HepG2 (cell line): ENCODE data around the gene NUP54. TPM values are rescaled to one million over a fixed set of nuclear protein-coding genes. Genes with fewer than 3 reads are reported as not detected.

Experiments
- ARID2 ChIP-seq: sonication (generic); formaldehyde crosslinking; IDR thresholded peaks from 2 replicates; pipeline ENCODE4 v1.8.1; 2022; ENCODE audit warnings: mild to moderate bottlenecking, missing genetic modification reagents, borderline replicate concordance
- ARNTL ChIP-seq: sonication (generic); formaldehyde crosslinking; IDR thresholded peaks from 2 replicates; pipeline ENCODE4 v1.4.0; 2020; ENCODE audit warnings: mild to moderate bottlenecking, missing genetic modification reagents
- CHCHD3 ChIP-seq: sonication (generic); formaldehyde crosslinking; IDR thresholded peaks from 2 replicates; pipeline ENCODE4 v1.8.0; 2022; ENCODE audit warnings: mild to moderate bottlenecking, missing genetic modification reagents, moderate library complexity
- DDIT3 ChIP-seq: sonication (generic); formaldehyde crosslinking; IDR thresholded peaks from 2 replicates; pipeline ENCODE4 v1.4.0; 2020; ENCODE audit warnings: mild to moderate bottlenecking, missing genetic modification reagents
- FOXJ3 ChIP-seq: sonication (generic); formaldehyde crosslinking; IDR thresholded peaks from 2 replicates; pipeline ENCODE4 v1.4.0; 2020; ENCODE audit warnings: missing genetic modification reagents, mild to moderate bottlenecking, borderline replicate concordance
- GFI1 ChIP-seq: sonication (generic); formaldehyde crosslinking; IDR thresholded peaks from 2 replicates; pipeline ENCODE4 v1.5.0; 2020; ENCODE audit warnings: missing genetic modification reagents, mild to moderate bottlenecking, borderline replicate concordance
- KMT2B ChIP-seq: IDR thresholded peaks from 2 replicates; pipeline ENCODE4 v1.6.1; 2016; ENCODE audit warnings: missing genetic modification reagents, missing compliant biosample characterization
- MAZ ChIP-seq, 2 experiments: sonication (generic) in 1 of 2; formaldehyde crosslinking in 1 of 2; IDR thresholded peaks; 2 replicates each; pipeline versions ENCODE4 v1.5.0 to v1.6.1; 2012 to 2020; ENCODE audit warnings: low read depth in 2 of 2, mild to moderate bottlenecking in 2 of 2, borderline replicate concordance in 1 of 2, improper control_type of control experiment in 1 of 2, low read length in 1 of 2, missing genetic modification reagents in 1 of 2, moderate library complexity in 1 of 2
- MTA1 ChIP-seq: sonication (generic); formaldehyde crosslinking; IDR thresholded peaks from 2 replicates; pipeline ENCODE4 v1.4.0; 2020; ENCODE audit warnings: missing genetic modification reagents, mild to moderate bottlenecking, borderline replicate concordance
- RARA ChIP-seq: IDR thresholded peaks from 2 replicates; pipeline ENCODE4 v1.6.1; 2016; ENCODE audit warnings: missing genetic modification reagents, missing compliant biosample characterization
- RARG ChIP-seq: sonication (generic); formaldehyde crosslinking; IDR thresholded peaks from 2 replicates; pipeline ENCODE4 v1.4.0; 2020; ENCODE audit warnings: low read depth, mild to moderate bottlenecking, missing genetic modification reagents
- SMAD3 ChIP-seq: sonication (generic); formaldehyde crosslinking; IDR thresholded peaks from 2 replicates; pipeline ENCODE4 v1.4.0; 2020; ENCODE audit warnings: missing genetic modification reagents
- SMARCC2 ChIP-seq: fragments of 450-650 bp; IDR thresholded peaks from 2 replicates; pipeline ENCODE4 v1.6.1; 2017; ENCODE audit warnings: antibody characterized with exemption, mild to moderate bottlenecking
- SOX6 ChIP-seq, 2 experiments: fragments of 450-650 bp in 1 of 2; sonication (generic) in 1 of 2; formaldehyde crosslinking in 1 of 2; IDR thresholded peaks; 2 replicates each; pipeline versions ENCODE4 v1.4.0 to v1.6.1; 2017 to 2020; ENCODE audit warnings: antibody characterized with exemption in 1 of 2, mild to moderate bottlenecking in 1 of 2, missing genetic modification reagents in 1 of 2
- ZBTB33 ChIP-seq: sonication (generic); formaldehyde crosslinking; IDR thresholded peaks from 2 replicates; pipeline ENCODE4 v1.4.0; 2020; ENCODE audit warnings: missing genetic modification reagents
- ZBTB7B ChIP-seq: sonication (generic); formaldehyde crosslinking; IDR thresholded peaks from 2 replicates; pipeline ENCODE4 v1.4.0; 2020; ENCODE audit warnings: missing genetic modification reagents
- ZFP41 ChIP-seq: sonication (generic); formaldehyde crosslinking; IDR thresholded peaks from 2 replicates; pipeline ENCODE4 v1.4.0; 2020; ENCODE audit warnings: mild to moderate bottlenecking, missing genetic modification reagents, borderline replicate concordance
- ZFP82 ChIP-seq: sonication (generic); formaldehyde crosslinking; IDR thresholded peaks from 2 replicates; pipeline ENCODE4 v1.5.1; 2020; ENCODE audit warnings: mild to moderate bottlenecking, missing genetic modification reagents, borderline replicate concordance
- ZNF224 ChIP-seq: sonication (generic); formaldehyde crosslinking; IDR thresholded peaks from 2 replicates; pipeline ENCODE4 v1.5.0; 2020; ENCODE audit warnings: mild to moderate bottlenecking, missing genetic modification reagents
- ZNF251 ChIP-seq: sonication (generic); formaldehyde crosslinking; IDR thresholded peaks from 2 replicates; pipeline ENCODE4 v1.9.0; 2021; ENCODE audit warnings: mild to moderate bottlenecking, missing genetic modification reagents
- ZNF354B ChIP-seq: sonication (generic); formaldehyde crosslinking; IDR thresholded peaks from 2 replicates; pipeline ENCODE4 v1.8.0; 2022; ENCODE audit warnings: mild to moderate bottlenecking, missing genetic modification reagents
- ZNF501 ChIP-seq: sonication (generic); formaldehyde crosslinking; IDR thresholded peaks from 2 replicates; pipeline ENCODE4 v1.5.1; 2020; ENCODE audit warnings: mild to moderate bottlenecking, moderate library complexity, missing genetic modification reagents
- ZNF619 ChIP-seq: sonication (generic); formaldehyde crosslinking; IDR thresholded peaks from 2 replicates; pipeline ENCODE4 v1.4.0; 2020; ENCODE audit warnings: mild to moderate bottlenecking, missing genetic modification reagents
- ZNF639 ChIP-seq: conservative IDR thresholded peaks from 2 replicates; pipeline ENCODE4 v1.6.1; 2018; ENCODE audit warnings: missing genetic modification reagents
- ZNF75D ChIP-seq: sonication (generic); formaldehyde crosslinking; IDR thresholded peaks from 2 replicates; pipeline ENCODE4 v1.8.1; 2023; ENCODE audit warnings: missing genetic modification reagents, mild to moderate bottlenecking, borderline replicate concordance
- ZNF850 ChIP-seq: sonication (generic); formaldehyde crosslinking; conservative IDR thresholded peaks from 2 replicates; pipeline ENCODE4 v1.9.0; 2021; ENCODE audit warnings: mild to moderate bottlenecking, missing genetic modification reagents
- polyA plus RNA-seq, 8 experiments: library from polyadenylated mRNA; depleted of rRNA in 3 of 8; stranded (reverse) in 7 of 8; unstranded in 1 of 8; fragments of >200 nt; fragmentation: Illumina TruSeq in 4 of 8; extraction: Trizol in 4 of 8; gene quantifications; 2 replicates each; pipeline versions ENCODE4 v1.2.1 to v1.2.3, GENCODE V29; 2011 to 2016; ENCODE audit warnings: low read depth in 4 of 8, missing spikeins in 1 of 8, mixed read lengths in 1 of 8; ENCODE audit not compliant: insufficient read depth in 1 of 8
- total RNA-seq, 5 experiments: library from RNA; depleted of rRNA; stranded (reverse); fragments of >200 nt; fragmentation: Illumina TruSeq; extraction: Trizol; gene quantifications; 2 replicates each; pipeline ENCODE4 v1.2.3, GENCODE V29; 2016; ENCODE audit warnings: low read depth in 1 of 5

The NUP54 gene
- total and polyA plus RNA-seq, 2 of the 13 experiments (the other 11 are each of a cell fraction or from before 2014, with no cell fraction given) = 36.1 to 69.3 TPM

GRCh38 chr4:76148142-76148865 lies at the start of gene NUP54 (continued):
- TF ChIP-seq ZBTB33 (CRISPR knock-in tag) (peak; percentile 74; the same call in 1 of the 2 replicates), ZNF354B (CRISPR knock-in tag) (peak; percentile 94; the same call in 1 of the 2 replicates), ZNF501 (CRISPR knock-in tag) (peak; percentile 97), CHCHD3 (CRISPR knock-in tag) (0 out of 2 replicates have a peak, but pooled peaks have one; percentile 70), SOX6 (IDR thresholded peaks at IDR 0.05) (no peak), SOX6 (CRISPR knock-in tag; IDR thresholded peaks at IDR 0.05) (peak; percentile 60; the same call in 1 of the 2 replicates), MTA1 (peak; percentile 21; the same call in 1 of the 2 replicates), RARG (0 out of 2 replicates have a peak, but pooled peaks have one; percentile 62), DDIT3 (CRISPR knock-in tag) (no peak), ZNF850 (CRISPR knock-in tag) (no peak), MAZ (IDR thresholded peaks at IDR 0.05; ENCODE audit: borderline replicate concordance, low read depth, low read length) (peak; percentile 76; the same call in 1 of the 2 replicates), MAZ (CRISPR knock-in tag; IDR thresholded peaks at IDR 0.05; ENCODE audit: low read depth) (peak; percentile 89), ZFP41 (CRISPR knock-in tag) (no peak), ZNF639 (CRISPR knock-in tag) (peak; percentile 81), ZNF251 (CRISPR knock-in tag) (0 out of 2 replicates have a peak, but pooled peaks have one; percentile 60), ZBTB7B (CRISPR knock-in tag) (peak; percentile 84), ARNTL (CRISPR knock-in tag) (peak; percentile 83; the same call in 1 of the 2 replicates), KMT2B (peak; percentile 99), ZNF619 (CRISPR knock-in tag) (0 out of 2 replicates have a peak, but pooled peaks have one; percentile 26), ARID2 (no peak), FOXJ3 (CRISPR knock-in tag) (peak; percentile 63; the same call in 1 of the 2 replicates), SMARCC2 (no peak), GFI1 (CRISPR knock-in tag) (peak; percentile 63; the same call in 1 of the 2 replicates), ZNF75D (CRISPR knock-in tag) (no peak), ZNF224 (peak; percentile 96), ZFP82 (CRISPR knock-in tag) (no peak; the same call in 1 of the 2 replicates), RARA (CRISPR knock-in tag) (peak; percentile 24; the same call in 1 of the 2 replicates), SMAD3 (CRISPR knock-in tag) (peak; percentile 91; the same call in 1 of the 2 replicates)
